BJ (cell line): Measurements from ENCODE around the gene SLC13A5. TPM values are rescaled to one million over a fixed set of nuclear protein-coding genes. Genes with fewer than 3 reads are reported as not detected.

Experiments used
- CTCF ChIA-PET: fragments of 350-600 bp; formaldehyde crosslinking; extraction: SDS; loops from one replicate; lab custom pipeline; 2021; ENCODE audit warnings: antibody characterized with exemption, inconsistent platforms; lab: Yijun Ruan, JAX
- POLR2A ChIA-PET: fragments of 300-600 bp; sonication (Branson Sonifier 250); formaldehyde crosslinking; extraction: SDS; loops from one replicate; lab custom pipeline; 2021; ENCODE audit warnings: antibody characterized with exemption; lab: Charles Lee
- DNase-seq: peaks from one replicate; pipeline ENCODE4 v3.0.0-alpha.2; 2011; ENCODE audit warnings: low read depth
- H3K27me3 ChIP-seq: 2 replicates; pipeline ENCODE4 v1.6.0; 2011; ENCODE audit warnings: low read length; ENCODE audit not compliant: control insufficient read depth, insufficient read depth
- H3K36me3 ChIP-seq: 2 replicates; pipeline ENCODE4 v1.5.1; 2011; ENCODE audit warnings: low read length; ENCODE audit not compliant: control insufficient read depth, insufficient read depth
- H3K4me3 ChIP-seq: 2 replicates; pipeline ENCODE4 v1.5.1; 2011; ENCODE audit warnings: low read depth, mild to moderate bottlenecking, control low read depth, low read length
- CTCF ChIP-seq: IDR thresholded peaks from 2 replicates; pipeline ENCODE4 v1.5.1; 2011; ENCODE audit warnings: low read depth, mild to moderate bottlenecking, control low read depth, inconsistent platforms, low read length, moderate library complexity; ENCODE audit not compliant: insufficient read depth
- polyA plus RNA-seq: library from polyadenylated mRNA; depleted of rRNA; stranded (reverse); fragments of >200 nt; gene quantifications from 2 replicates; pipeline ENCODE4 v1.2.3, GENCODE V29; 2011

Gene SLC13A5
- polyA plus RNA-seq, 1 experiment = not detected

DNA sequence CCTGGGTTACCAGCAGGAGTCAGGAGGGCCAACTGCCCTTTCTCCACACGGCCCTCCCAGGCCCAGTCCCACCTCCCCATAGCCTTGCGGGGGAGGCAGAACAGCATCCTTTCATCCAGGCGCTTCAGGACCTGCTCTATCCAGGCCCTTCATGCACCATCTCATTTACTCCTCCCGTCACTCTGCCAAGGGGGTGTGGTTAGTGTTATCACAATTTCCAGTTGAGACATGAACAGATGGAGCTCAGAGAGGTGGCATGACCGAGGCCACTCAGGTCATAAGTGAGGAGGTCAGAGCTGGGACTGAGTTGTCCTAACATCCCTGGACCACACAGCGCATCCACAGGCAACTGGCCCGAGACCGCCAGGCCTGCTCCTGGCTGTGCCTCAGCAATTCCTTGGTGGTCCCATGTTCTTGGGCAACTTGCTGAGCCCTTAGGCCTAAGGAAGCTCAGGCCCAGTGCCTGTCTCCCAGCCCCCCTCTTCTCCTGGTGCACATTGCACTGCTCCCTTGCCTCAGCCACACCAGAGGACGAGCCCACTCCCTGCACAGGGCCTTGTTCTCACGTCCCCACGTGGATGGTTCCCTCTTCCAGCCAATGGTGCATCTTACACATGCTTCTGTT lies 37.9 kb downstream of the SLC13A5 start:
- DNase-seq = no peak
- POLR2A ChIA-PET = no interaction called here
- no peak for TF ChIP-seq CTCF
- Histone ChIP-seq H3K36me3 (no peaks in the 10 kb centered on the region), H3K4me3 (no peak overlapping the region), H3K27me3 (peaks cover 5% of the 10 kb centered on the region)
- CTCF ChIA-PET = interaction anchor here (1.2 kb wide), 1 partner anchor 9 kb away, joined by 4 read pairs; no protein-coding TSS in a partner anchor

DNA sequence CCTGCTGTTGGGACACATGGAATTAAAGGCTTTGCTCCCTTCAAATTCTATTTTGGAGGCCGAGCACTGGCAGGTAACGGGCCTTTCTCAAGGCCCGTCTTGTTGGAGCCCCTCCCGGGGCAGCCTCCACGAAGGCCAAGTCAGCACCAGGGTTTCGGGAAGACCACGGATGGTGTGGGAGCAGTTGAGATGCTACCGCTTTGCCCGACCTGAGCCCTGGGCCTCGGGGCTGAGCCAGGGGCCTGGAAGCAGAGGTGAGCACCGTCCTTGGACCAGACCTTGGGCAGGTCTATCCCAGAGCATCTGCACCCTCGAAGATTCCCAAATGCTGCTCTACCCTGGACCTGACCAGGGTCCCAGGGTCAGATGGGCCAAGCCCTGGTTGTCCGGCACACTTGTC lies 38.6 kb downstream of the SLC13A5 start:
- POLR2A ChIA-PET = no interaction called here
- CTCF ChIA-PET = interaction anchor here (1.2 to 1.6 kb wide), 2 partner anchors 8 to 330 kb away, joined by 4 read pairs; no protein-coding TSS in a partner anchor
- no peak for DNase-seq
- no peak overlapping the region for H3K4me3 ChIP-seq
- TF ChIP-seq CTCF = no peak
- no peaks in the 10 kb centered on the region for H3K36me3 ChIP-seq
- H3K27me3 ChIP-seq = peaks cover 5% of the 10 kb centered on the region

DNA sequence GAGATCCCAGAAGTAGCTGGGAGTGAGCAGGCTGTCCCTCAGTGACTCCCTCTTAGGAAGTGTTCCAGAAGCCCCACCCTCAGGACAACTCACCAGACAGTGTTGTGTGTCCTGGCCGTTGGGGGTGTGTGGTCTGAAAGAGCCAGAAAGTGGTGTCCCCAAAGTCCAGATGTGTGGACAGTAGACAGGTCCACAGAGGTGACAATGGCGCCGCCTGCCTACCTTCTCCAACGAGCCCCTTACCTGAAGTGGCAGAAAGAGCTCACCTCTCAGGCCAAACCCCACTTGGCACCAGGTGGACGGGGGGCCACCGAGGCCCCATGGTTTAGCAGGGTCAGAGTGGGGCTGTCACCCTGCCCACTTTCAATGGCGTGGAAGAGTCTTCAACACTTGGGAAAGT lies 41.7 kb downstream of the SLC13A5 start:
- no peak for TF ChIP-seq CTCF
- Histone ChIP-seq H3K36me3 (no peaks in the 10 kb centered on the region), H3K4me3 (no peak overlapping the region), H3K27me3 (peaks cover 20% of the 10 kb centered on the region)
- CTCF ChIA-PET = interaction anchor here (1.0 kb wide), 1 partner anchor 172 kb away, joined by 4 read pairs; no protein-coding TSS in a partner anchor
- DNase-seq = no peak
- POLR2A ChIA-PET = no interaction called here

DNA sequence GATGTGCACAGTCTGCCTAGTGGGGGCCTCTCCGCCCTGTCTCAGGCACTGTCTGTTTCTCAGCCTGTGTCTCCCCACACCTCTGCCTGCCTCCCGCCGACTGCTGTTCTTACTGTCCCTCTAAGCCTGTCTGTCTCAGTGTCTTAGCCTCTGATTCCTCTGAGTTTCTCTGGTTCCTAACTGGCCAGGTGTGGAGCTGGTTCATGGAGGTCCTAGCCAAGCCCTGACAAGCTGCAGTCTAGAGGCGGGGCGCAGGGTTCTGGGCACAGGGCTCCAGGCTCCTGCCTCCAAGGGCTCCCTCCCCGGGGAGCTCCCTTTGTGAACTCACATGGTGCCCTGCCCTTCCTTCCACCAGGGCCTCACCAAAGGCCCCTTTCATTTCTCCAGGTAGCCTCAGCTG lies 42.2 kb downstream of the SLC13A5 start:
- Histone ChIP-seq H3K4me3 (no peak overlapping the region), H3K27me3 (peaks cover 20% of the 10 kb centered on the region), H3K36me3 (no peaks in the 10 kb centered on the region)
- CTCF ChIA-PET = interaction anchor here (0.6 kb wide), 1 partner anchor 702 kb away, joined by 5 read pairs; no protein-coding TSS in a partner anchor
- DNase-seq = no peak
- POLR2A ChIA-PET = no interaction called here
- TF ChIP-seq CTCF = no peak

GRCh38 chr17:6670571-6670970 lies 42.6 kb downstream of the SLC13A5 start:
- Histone ChIP-seq H3K36me3 (no peaks in the 10 kb centered on the region), H3K27me3 (peaks cover 20% of the 10 kb centered on the region), H3K4me3 (no peak overlapping the region)
- ChIA-PET CTCF (interaction anchor here (0.6 to 1.3 kb wide), 3 partner anchors 11 to 702 kb away, joined by 3 to 5 read pairs (median 3); no protein-coding TSS in a partner anchor), POLR2A (no interaction called here)
- no peak for TF ChIP-seq CTCF
- DNase-seq = no peak
